ENCODE data around the gene TEDC1.

The TEDC1 gene

DNA sequence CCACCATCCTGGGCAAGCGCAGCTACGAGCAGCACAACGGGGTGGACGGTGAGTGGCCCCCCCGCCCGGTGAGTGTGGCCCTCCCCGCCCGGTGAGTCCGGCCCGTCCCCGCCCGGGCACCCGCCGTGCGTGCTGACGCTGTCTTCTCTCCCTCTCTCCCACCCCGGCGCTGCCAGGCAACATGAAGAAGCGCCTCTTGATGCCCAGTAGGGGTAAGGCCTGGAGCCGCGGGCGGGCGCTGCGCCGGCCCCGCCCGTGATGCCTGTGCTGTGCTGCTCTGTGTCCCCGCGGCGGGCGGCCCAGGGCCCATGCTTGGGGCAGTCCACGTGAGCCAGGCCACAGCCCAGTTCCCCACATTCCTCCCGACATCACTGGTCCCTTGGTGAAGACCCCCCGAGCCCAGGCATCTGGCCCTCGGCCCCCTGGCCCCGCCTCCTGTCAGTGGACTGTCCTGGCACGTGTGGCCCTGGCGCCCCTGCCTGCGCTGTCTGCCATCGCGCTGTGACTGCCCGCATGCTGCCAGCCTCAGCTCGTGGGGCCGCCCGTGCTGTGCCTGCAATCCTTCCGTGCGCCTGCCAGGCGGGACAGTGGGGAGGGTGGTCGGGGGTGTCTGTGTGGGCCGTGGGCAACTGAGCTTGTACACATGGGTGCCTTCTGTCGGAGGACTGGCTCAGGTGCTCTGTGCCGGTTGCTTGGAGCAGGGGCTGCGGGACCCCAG lies 24.4 kb upstream of the TEDC1 start:
- H3K4me3 ChIP-seq (ENCODE audit: low read depth, low read length) = no peak overlapping the region
- DNase-seq (ENCODE audit: low read depth) = no peak
- TF ChIP-seq, protein P1, sequence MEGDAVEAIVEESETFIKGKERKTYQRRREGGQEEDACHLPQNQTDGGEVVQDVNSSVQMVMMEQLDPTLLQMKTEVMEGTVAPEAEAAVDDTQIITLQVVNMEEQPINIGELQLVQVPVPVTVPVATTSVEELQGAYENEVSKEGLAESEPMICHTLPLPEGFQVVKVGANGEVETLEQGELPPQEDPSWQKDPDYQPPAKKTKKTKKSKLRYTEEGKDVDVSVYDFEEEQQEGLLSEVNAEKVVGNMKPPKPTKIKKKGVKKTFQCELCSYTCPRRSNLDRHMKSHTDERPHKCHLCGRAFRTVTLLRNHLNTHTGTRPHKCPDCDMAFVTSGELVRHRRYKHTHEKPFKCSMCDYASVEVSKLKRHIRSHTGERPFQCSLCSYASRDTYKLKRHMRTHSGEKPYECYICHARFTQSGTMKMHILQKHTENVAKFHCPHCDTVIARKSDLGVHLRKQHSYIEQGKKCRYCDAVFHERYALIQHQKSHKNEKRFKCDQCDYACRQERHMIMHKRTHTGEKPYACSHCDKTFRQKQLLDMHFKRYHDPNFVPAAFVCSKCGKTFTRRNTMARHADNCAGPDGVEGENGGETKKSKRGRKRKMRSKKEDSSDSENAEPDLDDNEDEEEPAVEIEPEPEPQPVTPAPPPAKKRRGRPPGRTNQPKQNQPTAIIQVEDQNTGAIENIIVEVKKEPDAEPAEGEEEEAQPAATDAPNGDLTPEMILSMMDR (IDR thresholded peaks at IDR 0.05; ENCODE audit: low read depth, low read length, missing control alignments) = no peak
- in situ Hi-C loops (cut with HindIII; ENCODE audit: low sequenced_read_pairs) = no loop called here

DNA sequence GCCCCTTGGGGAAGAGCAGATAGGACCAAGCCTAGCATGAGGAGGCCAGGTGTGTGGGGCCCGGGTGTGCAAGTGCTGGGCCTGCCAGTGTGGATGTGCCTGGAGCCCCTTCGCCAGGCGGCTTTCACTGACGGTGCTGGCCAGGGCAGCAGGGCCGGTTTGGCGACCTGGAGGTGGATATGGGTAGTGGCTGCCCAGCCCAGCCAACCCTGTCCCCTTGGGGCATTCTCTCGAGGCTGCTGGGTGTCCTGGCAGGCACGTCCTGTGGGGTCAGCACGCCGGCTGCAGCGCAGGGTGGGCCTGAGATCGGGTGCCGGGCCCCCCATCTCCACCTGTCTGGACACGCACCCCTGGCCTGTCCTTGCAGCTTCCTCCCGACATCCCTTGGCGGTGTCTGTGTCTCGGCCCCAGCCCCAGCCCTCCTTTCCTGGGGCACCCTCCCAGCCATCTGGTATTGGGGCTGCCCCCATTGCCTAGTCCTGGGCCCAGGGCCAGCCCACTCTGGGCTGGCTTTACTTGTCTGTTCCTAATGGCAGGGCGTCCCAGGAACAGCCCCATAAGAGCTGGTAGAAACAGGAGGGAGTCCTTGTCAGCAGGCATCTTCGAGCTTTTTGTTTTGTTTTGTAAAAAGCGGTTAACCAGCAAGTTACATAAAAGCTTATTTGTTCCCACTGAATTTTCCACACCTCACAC lies 23.7 kb upstream of the TEDC1 start:
- TF ChIP-seq, protein P1 (IDR thresholded peaks at IDR 0.05; ENCODE audit: low read depth, low read length, missing control alignments) = no peak
- in situ Hi-C loops (cut with HindIII; ENCODE audit: low sequenced_read_pairs) = no loop called here
- no peak for DNase-seq (ENCODE audit: low read depth)
- no peak overlapping the region for H3K4me3 ChIP-seq (ENCODE audit: low read depth, low read length)

DNA sequence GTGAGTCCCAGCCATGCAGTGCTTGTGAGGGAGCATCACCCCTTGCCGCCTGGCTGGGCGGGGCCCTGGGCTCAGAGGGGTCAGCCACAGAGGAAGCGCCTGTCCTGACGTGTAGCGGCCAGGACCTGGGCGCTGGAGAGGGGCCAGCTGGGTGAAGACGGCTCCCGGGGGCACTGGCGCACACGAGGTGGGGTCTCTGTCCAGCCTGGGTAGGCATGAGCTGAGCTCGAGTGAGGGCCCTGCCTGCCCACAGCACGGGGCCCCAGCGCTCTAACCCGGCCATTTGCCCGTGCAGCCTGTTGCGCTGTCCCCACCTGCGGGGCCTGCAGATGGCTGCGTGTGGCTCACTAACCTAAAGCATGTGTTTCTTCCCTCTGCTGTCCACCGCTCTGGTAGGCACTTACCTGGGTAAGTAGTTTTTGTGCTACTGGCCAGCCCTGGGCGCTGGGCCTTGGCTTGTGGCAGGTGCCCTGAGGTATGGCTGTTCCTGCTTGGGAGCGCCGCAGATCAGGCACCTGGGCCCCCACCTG lies 23.0 kb upstream of the TEDC1 start:
- TF ChIP-seq, protein P1 (IDR thresholded peaks at IDR 0.05; ENCODE audit: low read depth, low read length, missing control alignments) = no peak
- no peak overlapping the region for H3K4me3 ChIP-seq (ENCODE audit: low read depth, low read length)
- in situ Hi-C loops (cut with HindIII; ENCODE audit: low sequenced_read_pairs) = no loop called here
- DNase-seq (ENCODE audit: low read depth) = no peak

- no peak overlapping the region for H3K4me3 ChIP-seq (ENCODE audit: low read depth, low read length)
- in situ Hi-C loops (cut with HindIII; ENCODE audit: low sequenced_read_pairs) = no loop called here
- no peak for DNase-seq (ENCODE audit: low read depth)
- TF ChIP-seq, protein P1 (IDR thresholded peaks at IDR 0.05; ENCODE audit: low read depth, low read length, missing control alignments) = no peak
Observed at GRCh38 chr14:105468621-105469241, 22.3 kb upstream of the TEDC1 start.

GRCh38 chr14:105469456-105470349 lies 21.3 kb upstream of the TEDC1 start:
- no peak overlapping the region for H3K4me3 ChIP-seq (ENCODE audit: low read depth, low read length)
- DNase-seq (ENCODE audit: low read depth) = no peak

More at GRCh38 chr14:105469456-105470349, 21.3 kb upstream of the TEDC1 start:
- TF ChIP-seq, protein P1 (IDR thresholded peaks at IDR 0.05; ENCODE audit: low read depth, low read length, missing control alignments) = no peak
- in situ Hi-C loops (cut with HindIII; ENCODE audit: low sequenced_read_pairs) = no loop called here

All from astrocyte of the cerebellum (primary cell).